SK-N-DZ (cell line): ENCODE data around the gene HAT1. TPM values are rescaled to one million over a fixed set of nuclear protein-coding genes. Genes with fewer than 3 reads are reported as not detected.
"Not testable (repeated sequence)": the region's sequence is repeated elsewhere in the genome, so short reads cannot be mapped to it uniquely, and the experiment has no call there.

Source experiments
- DNase-seq: peaks from one replicate; pipeline ENCODE4 v3.0.0-alpha.2; 2015; ENCODE audit warnings: low spot score
- polyA plus RNA-seq, 2 experiments: library from polyadenylated mRNA; depleted of rRNA; stranded (reverse); fragments of >200 nt; gene quantifications; 2 replicates each; pipeline ENCODE4 v1.2.3, GENCODE V29; 2014

HAT1 gene
- 63.4 and 68.3 TPM in 2 replicates for polyA plus RNA-seq (2014; cell fraction: cytosol; rRNA removed)
- polyA plus RNA-seq (2014; cell fraction: nucleus; rRNA removed), result 34.9 and 49.9 TPM in 2 replicates

GRCh38 chr2:171922230-171923022 lies at the start of gene HAT1:
TSS of gene HAT1 (plus strand) at chr2:171922461. CDS start at chr2:171922501, 40 bp downstream.
- DNase-seq, result peak; percentile 97

- no peak for DNase-seq
Observed at GRCh38 chr2:171874517-171874916, 47.7 kb upstream of the HAT1 start.

GRCh38 chr2:171874963-171875362 lies 47.3 kb upstream of the HAT1 start:
- DNase-seq, result no peak

- no peak for DNase-seq
Observed at GRCh38 chr2:171878481-171878993, 43.7 kb upstream of the HAT1 start.

GRCh38 chr2:171879865-171880264 lies 42.4 kb upstream of the HAT1 start:
- DNase-seq, result no peak

GRCh38 chr2:171880774-171881173 lies 41.5 kb upstream of the HAT1 start:
- no peak for DNase-seq

GRCh38 chr2:171882089-171882769 lies 40.0 kb upstream of the HAT1 start:
- DNase-seq, result no peak

GRCh38 chr2:171883275-171883893 lies 38.9 kb upstream of the HAT1 start:
- DNase-seq, result no peak

GRCh38 chr2:171889333-171889732 lies 32.9 kb upstream of the HAT1 start:
- DNase-seq, result no peak

- no peak for DNase-seq
Observed at GRCh38 chr2:171889808-171890207, 32.5 kb upstream of the HAT1 start.

- peak; percentile 88 for DNase-seq
Observed at GRCh38 chr2:171893196-171893823, 29.0 kb upstream of the HAT1 start.

GRCh38 chr2:171893824-171894611 lies 28.2 kb upstream of the HAT1 start, which contains the start of gene SLC25A12:
TSS of gene SLC25A12 (minus strand) at chr2:171894244. CDS start at chr2:171894214, 30 bp downstream.
- DNase-seq, result peak; percentile 85

- no peak for DNase-seq
Observed at GRCh38 chr2:171894612-171894947, 27.7 kb upstream of the HAT1 start.

GRCh38 chr2:171895786-171896185 lies 26.5 kb upstream of the HAT1 start:
- no peak for DNase-seq

GRCh38 chr2:171899623-171900282 lies 22.5 kb upstream of the HAT1 start:
- not testable (repeated sequence) for DNase-seq

- no peak for DNase-seq
Observed at GRCh38 chr2:171902840-171903420, 19.3 kb upstream of the HAT1 start.

GRCh38 chr2:171908235-171908634 lies 14.0 kb upstream of the HAT1 start:
- DNase-seq, result no peak

- no peak for DNase-seq
Observed at GRCh38 chr2:171909266-171909665, 13.0 kb upstream of the HAT1 start.

GRCh38 chr2:171910494-171910893 lies 11.8 kb upstream of the HAT1 start:
- no peak for DNase-seq

GRCh38 chr2:171913517-171913916 lies 8.7 kb upstream of the HAT1 start:
- no peak for DNase-seq
